Measurements from ENCODE around the gene SYT4.

The SYT4 gene

DNA sequence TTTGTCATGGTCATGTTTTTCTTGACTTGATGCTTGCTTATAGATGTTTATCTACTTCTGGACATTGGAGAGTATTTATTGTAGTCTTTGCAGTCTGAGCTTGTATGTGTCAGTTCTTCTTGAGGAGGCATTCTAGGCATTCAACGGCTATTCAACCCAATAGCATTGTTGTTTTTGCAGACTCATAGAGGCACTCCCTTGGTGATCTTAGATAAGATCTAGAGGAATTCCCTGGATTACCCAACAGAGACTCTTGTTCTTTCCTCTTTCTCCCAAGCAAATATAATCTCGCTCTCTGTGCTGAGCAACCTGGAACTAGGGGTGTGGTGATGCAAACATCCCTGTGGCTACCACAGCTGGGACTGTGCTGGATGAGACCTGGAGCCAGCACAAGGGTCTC lies 40.4 kb downstream of the SYT4 start:
- TF ChIP-seq, protein P1, sequence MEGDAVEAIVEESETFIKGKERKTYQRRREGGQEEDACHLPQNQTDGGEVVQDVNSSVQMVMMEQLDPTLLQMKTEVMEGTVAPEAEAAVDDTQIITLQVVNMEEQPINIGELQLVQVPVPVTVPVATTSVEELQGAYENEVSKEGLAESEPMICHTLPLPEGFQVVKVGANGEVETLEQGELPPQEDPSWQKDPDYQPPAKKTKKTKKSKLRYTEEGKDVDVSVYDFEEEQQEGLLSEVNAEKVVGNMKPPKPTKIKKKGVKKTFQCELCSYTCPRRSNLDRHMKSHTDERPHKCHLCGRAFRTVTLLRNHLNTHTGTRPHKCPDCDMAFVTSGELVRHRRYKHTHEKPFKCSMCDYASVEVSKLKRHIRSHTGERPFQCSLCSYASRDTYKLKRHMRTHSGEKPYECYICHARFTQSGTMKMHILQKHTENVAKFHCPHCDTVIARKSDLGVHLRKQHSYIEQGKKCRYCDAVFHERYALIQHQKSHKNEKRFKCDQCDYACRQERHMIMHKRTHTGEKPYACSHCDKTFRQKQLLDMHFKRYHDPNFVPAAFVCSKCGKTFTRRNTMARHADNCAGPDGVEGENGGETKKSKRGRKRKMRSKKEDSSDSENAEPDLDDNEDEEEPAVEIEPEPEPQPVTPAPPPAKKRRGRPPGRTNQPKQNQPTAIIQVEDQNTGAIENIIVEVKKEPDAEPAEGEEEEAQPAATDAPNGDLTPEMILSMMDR (IDR thresholded peaks at IDR 0.05; ENCODE audit: insufficient read depth, low read length, missing control alignments): no peak
- CTCF ChIA-PET: no interaction called here
- H3K4me3 ChIP-seq (ENCODE audit: low read depth, low read length): no peak overlapping the region
- POLR2A ChIA-PET: no interaction called here
- no peak for DNase-seq (ENCODE audit: low read depth, low spot score)

DNA sequence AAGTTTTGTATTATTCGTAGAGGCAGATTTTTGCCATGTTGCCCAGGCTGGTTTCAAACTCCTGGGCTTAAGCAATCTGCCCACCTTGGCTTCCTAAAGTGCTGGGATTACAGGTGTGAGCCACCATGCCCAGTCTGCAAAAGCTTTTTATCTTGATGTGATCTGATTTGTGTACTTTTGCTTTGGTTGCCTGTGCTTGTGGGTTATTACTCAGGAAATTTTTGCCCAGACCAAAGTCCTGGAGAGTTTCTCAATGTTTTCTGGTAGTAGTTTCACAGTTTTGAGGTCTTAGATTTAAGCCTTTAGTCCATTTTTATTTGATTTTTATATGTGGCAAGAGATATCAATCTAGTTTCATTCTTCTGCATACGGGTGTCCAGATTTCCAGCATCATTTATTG lies 42.4 kb downstream of the SYT4 start:
- TF ChIP-seq, protein P1 (IDR thresholded peaks at IDR 0.05; ENCODE audit: insufficient read depth, low read length, missing control alignments): no peak
- H3K4me3 ChIP-seq (ENCODE audit: low read depth, low read length): no peak overlapping the region
- no peak for DNase-seq (ENCODE audit: low read depth, low spot score)
- ChIA-PET POLR2A (no interaction called here), CTCF (no interaction called here)

DNA sequence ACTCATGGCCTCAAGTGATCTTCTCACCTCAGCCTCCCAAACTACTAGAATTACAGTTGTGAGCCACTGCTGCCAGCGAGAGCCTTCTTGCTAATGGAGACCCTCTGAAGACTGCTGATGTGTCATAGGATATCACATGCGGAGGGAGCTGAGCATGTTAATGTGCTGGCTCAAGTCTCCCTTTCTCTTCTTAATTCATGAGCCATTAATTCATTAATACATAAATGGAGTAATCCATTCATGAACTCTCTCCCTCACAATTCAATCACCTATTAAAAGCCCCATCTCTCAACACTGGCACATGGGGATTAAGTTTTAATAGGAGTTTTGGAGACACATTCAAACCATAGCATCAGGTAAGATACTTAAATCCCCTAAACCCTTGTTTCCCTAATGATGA lies 54.8 kb downstream of the SYT4 start:
- ChIA-PET POLR2A (no interaction called here), CTCF (no interaction called here)
- DNase-seq (ENCODE audit: low read depth, low spot score): no peak
- TF ChIP-seq, protein P1 (IDR thresholded peaks at IDR 0.05; ENCODE audit: insufficient read depth, low read length, missing control alignments): no peak
- no peak overlapping the region for H3K4me3 ChIP-seq (ENCODE audit: low read depth, low read length)

DNA sequence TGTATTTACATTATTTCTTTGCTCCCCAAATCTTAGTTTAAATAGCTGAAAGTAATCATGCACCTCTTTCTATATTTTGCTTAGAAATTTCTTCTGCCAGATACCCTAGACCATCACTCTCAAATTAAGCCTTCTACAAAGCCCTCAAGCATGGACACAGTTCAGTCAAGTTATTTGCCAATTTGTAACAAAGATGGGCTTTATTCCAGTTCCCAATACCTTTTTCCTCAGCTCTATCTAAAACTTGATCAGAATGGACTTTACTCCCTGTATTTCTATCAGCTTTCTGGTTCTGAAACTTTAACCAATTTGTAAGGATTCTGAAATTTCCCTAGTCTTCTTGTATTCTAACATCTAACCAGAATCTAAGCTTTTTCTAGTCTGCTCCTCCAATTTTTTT lies 56.6 kb downstream of the SYT4 start:
- TF ChIP-seq, protein P1 (IDR thresholded peaks at IDR 0.05; ENCODE audit: insufficient read depth, low read length, missing control alignments): no peak
- no peak for DNase-seq (ENCODE audit: low read depth, low spot score)
- ChIA-PET POLR2A (no interaction called here), CTCF (no interaction called here)
- H3K4me3 ChIP-seq (ENCODE audit: low read depth, low read length): no peak overlapping the region

Data from AG04449 (cell line).